ENCODE measurements around the gene TMEM244.
"Not testable (repeated sequence)": the region's sequence is repeated elsewhere in the genome, so short reads cannot be mapped to it uniquely, and the experiment has no call there.

Gene TMEM244

DNA sequence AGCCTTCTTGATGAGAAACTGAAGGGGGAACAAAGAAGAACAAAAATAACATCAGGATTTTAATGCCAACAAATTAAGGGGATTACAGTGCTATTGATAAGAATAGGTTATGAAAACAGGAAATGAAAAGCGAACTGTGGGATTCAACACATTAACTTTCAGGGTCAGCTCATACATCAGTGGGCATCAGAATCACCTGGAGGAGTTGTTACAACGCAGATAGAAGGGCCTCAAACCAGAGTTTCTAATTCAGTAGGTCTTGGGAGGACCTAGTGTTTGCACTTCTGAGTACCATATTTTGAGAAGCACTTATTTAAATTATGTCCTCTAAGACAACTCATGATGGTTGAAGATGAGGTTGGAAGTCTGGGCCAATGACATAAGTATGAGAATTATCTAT lies 5.6 kb upstream of the TMEM244 start:
- DNase-seq (ENCODE audit: low spot score), result no peak

- no peak for DNase-seq (ENCODE audit: low spot score)
Measured at GRCh38 chr6:129866256-129866655, 5.1 kb upstream of the TMEM244 start.

DNA sequence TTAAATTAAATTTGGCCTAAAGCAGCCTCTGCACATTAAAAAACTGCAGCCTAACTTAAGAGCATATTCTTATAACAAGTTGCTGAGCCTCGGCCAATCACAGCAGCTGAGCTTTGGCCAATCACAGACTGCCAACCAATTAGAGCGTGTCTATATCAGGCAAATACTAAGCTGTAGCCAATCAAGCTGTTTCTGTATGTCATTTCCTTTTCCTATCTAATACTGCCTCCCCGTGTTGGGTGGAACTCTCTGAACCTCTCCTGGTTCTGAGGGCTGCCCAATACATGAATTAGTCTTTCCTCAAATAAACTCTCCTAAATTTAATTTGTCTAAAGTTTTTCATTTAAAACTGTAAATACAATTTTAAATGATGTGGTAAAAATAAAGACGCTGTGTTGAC lies 3.9 kb upstream of the TMEM244 start:
- no peak for DNase-seq (ENCODE audit: low spot score)

DNA sequence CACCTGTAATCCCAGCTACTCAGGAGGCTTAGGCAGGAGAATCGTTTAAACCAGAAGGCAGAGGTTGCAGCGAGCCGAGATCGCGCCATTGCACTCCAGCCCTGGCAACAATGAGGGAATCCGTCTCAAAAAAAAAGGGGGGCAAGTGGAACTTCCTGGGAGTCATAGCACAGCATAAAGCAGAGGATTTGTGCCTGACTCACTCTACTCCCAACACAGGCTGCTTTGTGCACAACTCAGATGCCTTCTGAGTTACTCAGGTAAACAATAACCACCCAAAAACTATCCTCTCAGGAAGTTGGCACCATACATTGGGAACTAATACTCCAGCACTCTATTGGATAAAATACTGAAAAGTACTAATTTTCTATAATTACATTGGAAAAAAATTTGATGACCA lies 2.5 kb upstream of the TMEM244 start:
- DNase-seq (ENCODE audit: low spot score), result no peak

DNA sequence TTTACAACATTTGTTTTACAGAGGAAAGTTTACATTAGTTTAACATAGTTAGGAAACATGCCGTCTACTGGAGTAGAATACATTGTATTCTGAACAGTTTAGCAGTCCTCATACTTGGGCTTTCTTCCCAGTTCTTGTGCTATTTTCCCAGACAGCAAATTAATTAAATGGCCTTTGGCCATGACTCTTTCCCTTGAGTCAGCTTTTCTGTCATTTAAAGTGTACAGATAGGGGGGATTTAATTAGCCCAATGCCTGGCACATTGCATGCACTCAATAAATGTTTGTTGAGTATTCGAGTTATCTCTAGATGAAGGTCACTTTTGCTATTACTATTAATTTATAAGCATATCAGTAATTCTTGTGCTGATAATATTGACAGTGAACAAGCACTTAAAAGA lies 1.6 kb downstream of the TMEM244 start:
- no peak for DNase-seq (ENCODE audit: low spot score)

DNA sequence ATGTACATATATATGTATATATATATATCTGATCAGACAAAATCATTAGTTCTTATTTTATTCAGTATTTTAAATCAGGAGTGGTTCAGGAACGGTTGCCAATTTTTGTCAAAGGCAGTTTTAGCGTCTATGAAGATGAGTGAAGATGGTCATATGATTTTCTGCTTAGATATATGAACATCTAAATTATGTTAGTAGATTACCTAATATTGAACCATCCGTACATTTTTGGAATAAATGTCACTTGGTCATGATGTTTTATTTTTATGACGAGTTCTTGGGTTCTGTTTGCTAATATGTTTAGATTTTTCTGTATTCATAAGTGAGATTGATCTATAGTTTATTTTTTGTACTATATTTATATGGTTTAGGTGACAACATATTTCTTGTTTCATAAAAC lies 3.3 kb downstream of the TMEM244 start:
- DNase-seq (ENCODE audit: low spot score), result no peak

- DNase-seq (ENCODE audit: low spot score), result no peak
Measured at GRCh38 chr6:129853996-129854711, 7.0 kb downstream of the TMEM244 start.

DNA sequence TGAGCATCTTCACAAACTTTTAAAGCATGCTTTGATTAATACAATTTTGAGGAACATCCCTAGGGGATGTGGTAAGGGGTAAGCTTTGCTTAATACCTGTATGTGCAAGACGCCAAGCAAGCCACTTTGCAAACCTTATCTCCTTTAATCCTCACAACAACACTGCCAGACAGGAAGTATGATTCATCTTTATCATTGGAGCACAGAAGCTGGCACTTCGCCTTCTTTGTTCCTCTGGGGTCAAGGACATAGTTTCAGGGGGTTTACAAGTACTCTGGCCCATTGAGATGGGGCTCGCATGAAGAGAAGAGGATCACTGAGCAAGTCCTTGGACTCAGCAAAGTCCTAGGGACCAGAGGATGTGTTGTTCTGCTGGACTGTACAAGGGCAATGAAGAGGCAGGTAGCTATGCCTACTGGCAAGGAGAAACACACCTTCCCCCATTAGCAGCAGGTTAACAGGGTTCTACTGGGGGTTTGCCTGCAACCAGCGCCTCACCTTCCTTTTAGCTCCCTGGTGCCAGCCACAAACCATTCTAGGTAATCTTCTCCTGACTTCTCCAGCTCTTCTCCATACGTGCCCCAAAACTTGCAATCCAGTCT lies 8.8 kb downstream of the TMEM244 start:
- no peak for DNase-seq (ENCODE audit: low spot score)

DNA sequence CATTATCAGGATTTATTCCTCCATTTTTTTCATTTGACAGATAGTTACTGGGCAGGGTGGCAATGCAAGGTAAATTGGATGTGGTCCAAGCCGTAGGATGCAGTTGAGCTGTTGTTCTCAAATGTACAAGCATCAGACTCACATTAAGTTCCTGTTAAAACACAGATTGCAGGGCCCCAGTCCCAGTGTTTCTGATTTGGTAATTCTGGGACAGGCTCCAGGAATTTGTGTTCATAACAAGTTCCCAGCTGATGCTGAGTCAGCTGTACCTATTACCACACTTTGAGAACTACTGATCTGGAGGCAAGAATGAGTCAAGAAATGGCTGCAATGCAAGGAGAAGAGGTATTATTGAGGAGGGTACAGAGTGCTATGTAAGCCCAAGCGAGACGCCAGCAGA lies 11.7 kb downstream of the TMEM244 start:
- no peak for DNase-seq (ENCODE audit: low spot score)

GRCh38 chr6:129846761-129847160 lies 14.4 kb downstream of the TMEM244 start:
- no peak for DNase-seq (ENCODE audit: low spot score)

DNA sequence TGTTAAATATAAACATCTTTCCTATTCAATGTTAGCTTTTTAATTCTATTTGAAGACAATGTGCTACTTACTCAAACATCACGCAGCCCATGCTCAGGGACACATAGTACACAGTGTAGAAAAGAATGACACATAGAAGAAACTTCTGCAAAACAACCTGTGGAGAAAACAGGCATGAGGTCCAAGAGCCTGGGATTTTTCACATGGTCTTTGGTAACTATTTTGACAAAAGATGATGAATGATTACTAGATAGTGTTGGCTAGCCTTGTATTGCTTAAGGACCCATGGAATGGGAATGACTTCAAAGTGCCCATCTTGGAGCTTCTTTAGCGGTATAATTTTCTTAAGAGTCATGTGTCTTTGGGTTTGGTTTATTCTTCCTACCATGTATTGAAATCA lies 15.4 kb downstream of the TMEM244 start:
- DNase-seq (ENCODE audit: low spot score), result no peak

GRCh38 chr6:129844118-129844891 lies 16.8 kb downstream of the TMEM244 start:
- no peak for DNase-seq (ENCODE audit: low spot score)

DNA sequence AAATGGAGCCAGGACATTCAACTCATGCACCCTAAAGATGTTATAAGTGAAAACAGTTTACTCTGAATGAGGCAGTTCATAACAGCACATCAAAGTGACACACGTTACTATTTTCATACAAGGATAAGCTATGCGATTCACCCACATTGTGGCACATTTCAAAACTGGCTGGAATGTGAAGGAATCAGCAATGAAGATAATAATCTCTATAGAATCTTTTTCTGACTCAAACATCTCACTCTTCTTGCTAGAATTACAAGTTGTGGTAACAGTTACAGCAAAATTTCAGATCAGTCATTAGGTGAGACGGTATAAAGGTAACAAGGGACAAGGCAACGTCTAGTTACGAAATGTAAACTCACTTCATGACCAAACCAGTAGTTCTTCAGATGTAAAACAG lies 17.5 kb downstream of the TMEM244 start:
- no peak for DNase-seq (ENCODE audit: low spot score)

DNA sequence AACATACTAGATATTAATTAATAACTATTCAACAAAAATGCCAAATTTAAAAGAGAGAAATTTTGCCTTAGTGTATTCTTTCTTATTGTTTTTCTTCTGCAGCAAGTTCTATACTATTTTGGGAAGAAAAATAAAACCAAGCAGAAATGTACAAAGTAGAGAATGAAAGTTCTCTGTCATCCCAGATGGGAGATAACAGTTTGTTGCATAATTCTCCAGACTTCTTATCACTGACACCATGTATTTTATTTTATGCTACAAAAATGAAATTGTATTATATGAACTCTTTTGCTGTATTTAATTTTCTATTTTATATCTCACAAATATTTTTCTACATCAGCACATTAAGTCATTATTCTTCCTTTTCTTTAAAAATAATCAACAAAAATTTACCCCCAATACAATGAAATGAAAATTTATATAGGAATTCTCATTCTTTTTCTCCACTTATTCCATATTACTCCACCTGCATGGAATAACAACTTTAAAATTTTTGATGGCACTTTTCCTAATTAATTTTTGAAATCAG lies 18.2 kb downstream of the TMEM244 start:
- DNase-seq (ENCODE audit: low spot score), result no peak

- DNase-seq (ENCODE audit: low spot score), result no peak
Measured at GRCh38 chr6:129842137-129842536, 19.0 kb downstream of the TMEM244 start.

GRCh38 chr6:129839562-129839961 lies 21.6 kb downstream of the TMEM244 start:
- DNase-seq (ENCODE audit: low spot score), result not testable (repeated sequence)

DNA sequence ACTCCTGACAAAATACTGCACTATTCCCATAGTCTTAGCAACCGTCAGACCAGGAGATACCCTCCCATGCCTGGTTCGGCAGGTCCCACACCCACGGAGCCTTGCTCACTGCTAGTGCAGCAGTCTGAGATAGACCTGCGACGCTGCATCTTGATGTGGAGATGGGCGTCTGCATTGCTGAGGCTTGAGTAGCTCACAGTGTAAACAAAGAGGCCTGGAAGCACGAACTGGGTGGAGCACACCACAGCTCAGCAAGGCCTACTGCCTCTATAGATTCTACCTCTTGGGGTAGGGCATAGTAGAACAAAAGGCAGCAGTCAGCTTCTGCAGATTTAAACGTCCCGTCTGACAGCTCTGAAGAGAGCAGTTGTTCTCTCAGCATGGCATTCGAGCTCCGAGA lies 25.4 kb downstream of the TMEM244 start:
- no peak for DNase-seq (ENCODE audit: low spot score)

- no peak for DNase-seq (ENCODE audit: low spot score)
Measured at GRCh38 chr6:129832299-129832698, 28.8 kb downstream of the TMEM244 start.

GRCh38 chr6:129828229-129828628 lies 32.9 kb downstream of the TMEM244 start:
- DNase-seq (ENCODE audit: low spot score), result no peak

- DNase-seq (ENCODE audit: low spot score), result no peak
Measured at GRCh38 chr6:129818251-129818650, 42.9 kb downstream of the TMEM244 start.

DNA sequence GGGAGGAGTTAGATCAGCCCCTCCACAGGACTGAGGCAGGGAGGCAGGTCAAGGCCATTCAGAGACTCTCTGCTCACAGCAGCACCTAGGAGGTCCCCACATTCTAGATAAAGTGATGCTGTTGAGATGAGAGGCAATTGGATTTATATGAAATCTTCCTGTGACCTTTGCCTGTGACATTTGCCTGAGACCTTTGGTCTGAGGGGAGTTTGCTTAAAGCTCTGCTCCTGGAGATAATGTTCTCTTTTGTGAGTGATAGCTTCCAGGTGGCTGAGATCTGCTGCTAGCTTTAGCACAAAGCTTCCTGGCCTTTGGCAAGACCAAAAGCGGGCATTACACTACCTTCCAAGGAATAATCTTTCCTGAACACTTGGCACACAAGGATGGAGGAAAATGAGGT lies 43.3 kb downstream of the TMEM244 start:
- no peak for DNase-seq (ENCODE audit: low spot score)

- no peak for DNase-seq (ENCODE audit: low spot score)
Measured at GRCh38 chr6:129817332-129817731, 43.8 kb downstream of the TMEM244 start.

GRCh38 chr6:129812145-129812777 lies 48.9 kb downstream of the TMEM244 start:
- no peak for DNase-seq (ENCODE audit: low spot score)
